ENCODE results near the gene CDK17. TPM values are rescaled to one million over a fixed set of nuclear protein-coding genes. Genes with fewer than 3 reads are reported as not detected.

CDK17 gene
- total and polyA plus RNA-seq, 2 experiments from 2014 or later: 29.3 to 62.7 TPM

GRCh38 chr12:96354844-96355534, 45.2 kb downstream of the CDK17 start:
- TF ChIP-seq EZH2 (IDR thresholded peaks at IDR 0.05; ENCODE audit: insufficient read depth, poor library complexity, severe bottlenecking): no peak
- TF ChIP-seq EZH2phosphoT487 (IDR thresholded peaks at IDR 0.05; ENCODE audit: insufficient read depth, low read depth): no peak
- Histone ChIP-seq H3K27me3 (replicated peaks; ENCODE audit: insufficient read depth) (no peaks in the 10 kb centered on the region), H3K4me3 (no peak overlapping the region), H4K20me1 (ENCODE audit: insufficient read depth) (peaks cover 56% of the 10 kb centered on the region), H3K4me2 (ENCODE audit: unreplicated experiment) (no peak overlapping the region), H3K27ac (no peak overlapping the region), H3K36me3 (ENCODE audit: low read depth) (no peaks in the 10 kb centered on the region), H3K79me2 (ENCODE audit: insufficient read depth) (peaks cover 100% of the 10 kb centered on the region), H3K4me1 (ENCODE audit: insufficient read depth) (peaks cover 60% of the 10 kb centered on the region), H3K9me3 (ENCODE audit: low read depth) (no peaks in the 10 kb centered on the region), H3F3A (ENCODE audit: insufficient read depth) (peaks cover 55% of the 10 kb centered on the region), H2AFZ (no peak overlapping the region), H3K9me2 (ENCODE audit: insufficient read depth) (no peaks in the 10 kb centered on the region), H3K9ac (no peak overlapping the region)
- 88 to 91% methylated on average over 8 of the region's 8 CpGs for WGBS, 2 experiments (ENCODE audit: low coverage in 1 of 2, low lambda C conversion rate in 2 of 2, missing lambda C conversion rate in 2 of 2)
- no peak for DNase-seq
- in situ Hi-C loops (cut with MboI): no loop called here

- Histone ChIP-seq H3K9me3 (ENCODE audit: low read depth) (no peaks in the 10 kb centered on the region), H3K9ac (no peak overlapping the region), H4K20me1 (ENCODE audit: insufficient read depth) (peaks cover 49% of the 10 kb centered on the region), H3K4me1 (ENCODE audit: insufficient read depth) (peaks cover 60% of the 10 kb centered on the region), H3K4me3 (no peak overlapping the region), H3K27me3 (replicated peaks; ENCODE audit: insufficient read depth) (no peaks in the 10 kb centered on the region), H3K4me2 (ENCODE audit: unreplicated experiment) (no peak overlapping the region), H3K36me3 (ENCODE audit: low read depth) (no peaks in the 10 kb centered on the region), H2AFZ (no peak overlapping the region), H3K79me2 (ENCODE audit: insufficient read depth) (peaks cover 100% of the 10 kb centered on the region), H3K27ac (no peak overlapping the region), H3K9me2 (ENCODE audit: insufficient read depth) (no peaks in the 10 kb centered on the region), H3F3A (ENCODE audit: insufficient read depth) (peaks cover 55% of the 10 kb centered on the region)
- TF ChIP-seq EZH2phosphoT487 (IDR thresholded peaks at IDR 0.05; ENCODE audit: insufficient read depth, low read depth): no peak
- TF ChIP-seq EZH2 (IDR thresholded peaks at IDR 0.05; ENCODE audit: insufficient read depth, poor library complexity, severe bottlenecking): no peak
- 26 to 39% methylated on average over 3 of the region's 3 CpGs for WGBS, 2 experiments (ENCODE audit: low coverage in 1 of 2, low lambda C conversion rate in 2 of 2, missing lambda C conversion rate in 2 of 2)
- in situ Hi-C loops (cut with MboI): no loop called here
- peak; percentile 47 for DNase-seq
Measured at GRCh38 chr12:96354326-96354725, 45.9 kb downstream of the CDK17 start.

GRCh38 chr12:96352161-96352835, 47.9 kb downstream of the CDK17 start:
- Histone ChIP-seq H3K9me3 (ENCODE audit: low read depth) (no peaks in the 10 kb centered on the region), H3K9ac (peak overlapping the region; percentile 1; the same call in 1 of the 2 replicates), H3K79me2 (ENCODE audit: insufficient read depth) (peaks cover 100% of the 10 kb centered on the region), H3K4me1 (ENCODE audit: insufficient read depth) (peaks cover 60% of the 10 kb centered on the region), H2AFZ (no peak overlapping the region), H3K27me3 (replicated peaks; ENCODE audit: insufficient read depth) (no peaks in the 10 kb centered on the region), H3K9me2 (ENCODE audit: insufficient read depth) (no peaks in the 10 kb centered on the region), H4K20me1 (ENCODE audit: insufficient read depth) (peaks cover 40% of the 10 kb centered on the region), H3K27ac (no peak overlapping the region), H3K4me2 (ENCODE audit: unreplicated experiment) (no peak overlapping the region), H3K4me3 (no peak overlapping the region), H3F3A (ENCODE audit: insufficient read depth) (peaks cover 61% of the 10 kb centered on the region), H3K36me3 (ENCODE audit: low read depth) (no peaks in the 10 kb centered on the region)
- in situ Hi-C loops (cut with MboI): no loop called here
- TF ChIP-seq EZH2 (IDR thresholded peaks at IDR 0.05; ENCODE audit: insufficient read depth, poor library complexity, severe bottlenecking): no peak
- TF ChIP-seq EZH2phosphoT487 (IDR thresholded peaks at IDR 0.05; ENCODE audit: insufficient read depth, low read depth): no peak
- 52 to 61% methylated on average over 3 of the region's 3 CpGs for WGBS, 2 experiments (ENCODE audit: low coverage in 1 of 2, low lambda C conversion rate in 2 of 2, missing lambda C conversion rate in 2 of 2)
- no peak for DNase-seq

- WGBS, 2 experiments (ENCODE audit: low coverage in 1 of 2, low lambda C conversion rate in 2 of 2, missing lambda C conversion rate in 2 of 2): 97 to 100% methylated on average over 1 of the region's 1 CpG
- Histone ChIP-seq H4K20me1 (ENCODE audit: insufficient read depth) (peaks cover 29% of the 10 kb centered on the region), H3K36me3 (ENCODE audit: low read depth) (no peaks in the 10 kb centered on the region), H3K4me1 (ENCODE audit: insufficient read depth) (peaks cover 56% of the 10 kb centered on the region), H3K9me3 (ENCODE audit: low read depth) (no peaks in the 10 kb centered on the region), H2AFZ (no peak overlapping the region), H3K9me2 (ENCODE audit: insufficient read depth) (no peaks in the 10 kb centered on the region), H3K4me3 (no peak overlapping the region), H3F3A (ENCODE audit: insufficient read depth) (peaks cover 61% of the 10 kb centered on the region), H3K9ac (no peak overlapping the region), H3K27me3 (replicated peaks; ENCODE audit: insufficient read depth) (no peaks in the 10 kb centered on the region), H3K27ac (0 out of 2 replicates have a peak overlapping the region, but pooled peaks have one; percentile 16), H3K79me2 (ENCODE audit: insufficient read depth) (peaks cover 100% of the 10 kb centered on the region), H3K4me2 (ENCODE audit: unreplicated experiment) (no peak overlapping the region)
- no peak for TF ChIP-seq EZH2 (IDR thresholded peaks at IDR 0.05; ENCODE audit: insufficient read depth, poor library complexity, severe bottlenecking)
- TF ChIP-seq EZH2phosphoT487 (IDR thresholded peaks at IDR 0.05; ENCODE audit: insufficient read depth, low read depth): no peak
- in situ Hi-C loops (cut with MboI): no loop called here
- peak; percentile 36 for DNase-seq
Measured at GRCh38 chr12:96350982-96351381, 49.3 kb downstream of the CDK17 start.
